SK-N-SH (cell line): ENCODE results near the gene TPMT. TPM values are rescaled to one million over a fixed set of nuclear protein-coding genes. Genes with fewer than 3 reads are reported as not detected.
"Not testable (repeated sequence)": the region's sequence is repeated elsewhere in the genome, so short reads cannot be mapped to it uniquely, and the experiment has no call there.

Experiments used
- CTCF ChIA-PET: fragments of 300-600, 350-600 bp; formaldehyde crosslinking; extraction: SDS; loops from one replicate; lab custom pipeline; 2021; lab: Yijun Ruan, JAX
- POLR2A ChIA-PET: fragments of 350-600 bp; sonication (Branson Sonifier 250); formaldehyde crosslinking; extraction: SDS; loops from one replicate; lab custom pipeline; 2020; ENCODE audit warnings: antibody characterized with exemption, inconsistent platforms; lab: Yijun Ruan, JAX
- DNase-seq: peaks from one replicate; pipeline ENCODE4 v3.0.0; 2012
- H2AFZ ChIP-seq: fragments of 200-600 bp; sonication (generic); 2 replicates; pipeline ENCODE4 v1.8.1; 2016; ENCODE audit warnings: antibody characterized with exemption, mild to moderate bottlenecking, low read depth
- H3F3A ChIP-seq: fragments of 200-600 bp; sonication (generic); replicated peaks from 2 replicates; pipeline ENCODE3; 2016; ENCODE audit warnings: antibody characterized with exemption, mild to moderate bottlenecking; ENCODE audit not compliant: insufficient read depth
- H3K27ac ChIP-seq, 2 experiments: fragments of 200-500 bp in 1 of 2; fragments of 200-600 bp in 1 of 2; sonication (Bioruptor generic) in 1 of 2; sonication (generic), shearing (Covaris generic) in 1 of 2; 2 replicates each; pipeline versions ENCODE4 v1.5.1 to v1.6.1; 2014 to 2016; ENCODE audit warnings: low read depth in 2 of 2, inconsistent platforms in 1 of 2, low read length in 1 of 2, mild to moderate bottlenecking in 1 of 2, mixed read lengths in 1 of 2
- H3K27me3 ChIP-seq: fragments of 200-600 bp; sonication (generic), shearing (Covaris generic); 2 replicates; pipeline ENCODE4 v1.6.1; 2016; ENCODE audit warnings: mixed run types; ENCODE audit not compliant: insufficient read depth
- H3K36me3 ChIP-seq, 2 experiments: fragments of 200-500 bp in 1 of 2; fragments of 200-600 bp in 1 of 2; sonication (Bioruptor generic) in 1 of 2; sonication (generic) in 1 of 2; replicated peaks in 1 of 2; 2 replicates each; pipeline versions ENCODE3 to v1.5.1; 2014 to 2016; ENCODE audit warnings: low read length in 1 of 2, mild to moderate bottlenecking in 1 of 2; ENCODE audit not compliant: insufficient read depth in 2 of 2, control insufficient read depth in 1 of 2
- H3K4me1 ChIP-seq, 2 experiments: fragments of 200-500 bp in 1 of 2; fragments of 200-600 bp in 1 of 2; sonication (Bioruptor generic) in 1 of 2; sonication (generic), shearing (Covaris generic) in 1 of 2; 2 replicates each; pipeline versions ENCODE4 v1.5.1 to v1.6.1; 2014 to 2016; ENCODE audit warnings: low read depth in 1 of 2, low read length in 1 of 2, mixed run types in 1 of 2; ENCODE audit not compliant: insufficient read depth in 2 of 2, control insufficient read depth in 1 of 2
- H3K4me2 ChIP-seq: fragments of 200-600 bp; sonication (generic), shearing (Covaris generic); 2 replicates; pipeline ENCODE4 v1.6.1; 2017; ENCODE audit warnings: mixed run types
- H3K4me3 ChIP-seq, 2 experiments: fragments of 200-500 bp in 1 of 2; fragments of 200-600 bp in 1 of 2; sonication (Bioruptor generic) in 1 of 2; sonication (generic), shearing (Covaris generic) in 1 of 2; 2 replicates each; pipeline versions ENCODE4 v1.5.1 to v1.8.1; 2014 to 2016; ENCODE audit warnings: low read depth in 2 of 2, inconsistent platforms in 1 of 2, low read length in 1 of 2, mild to moderate bottlenecking in 1 of 2, mixed read lengths in 1 of 2, moderate library complexity in 1 of 2
- H3K79me2 ChIP-seq: fragments of 200-600 bp; sonication (generic); 2 replicates; pipeline ENCODE4 v1.8.1; 2017; ENCODE audit warnings: mild to moderate bottlenecking; ENCODE audit not compliant: insufficient read depth
- H3K9ac ChIP-seq: fragments of 200-600 bp; sonication (generic); 2 replicates; pipeline ENCODE4 v1.6.1; 2017; ENCODE audit warnings: mixed run types
- H3K9me2 ChIP-seq: fragments of 200-600 bp; sonication (generic); 2 replicates; pipeline ENCODE4 v1.6.1; 2017; ENCODE audit warnings: mixed run types
- H3K9me3 ChIP-seq: fragments of 200-600 bp; sonication (generic); 2 replicates; pipeline ENCODE4 v1.6.1; 2017; ENCODE audit warnings: mixed run types, mild to moderate bottlenecking, moderate library complexity
- H4K20me1 ChIP-seq: fragments of 200-600 bp; sonication (generic); 2 replicates; pipeline ENCODE4 v1.6.1; 2017; ENCODE audit warnings: mild to moderate bottlenecking, mixed run types; ENCODE audit not compliant: insufficient read depth
- CHD2 ChIP-seq: fragments of 150-350 bp; IDR thresholded peaks from 2 replicates; pipeline ENCODE4 v1.6.1; 2018; ENCODE audit warnings: low read length; ENCODE audit not compliant: partially characterized antibody
- FOSL2 ChIP-seq: IDR thresholded peaks from 2 replicates; pipeline ENCODE4 v1.4.0; 2012; ENCODE audit warnings: low read depth, mild to moderate bottlenecking, moderate library complexity, borderline replicate concordance
- GABPA ChIP-seq: IDR thresholded peaks from 2 replicates; pipeline ENCODE4 v1.4.0; 2012; ENCODE audit warnings: low read depth, mild to moderate bottlenecking
- MAX ChIP-seq: IDR thresholded peaks from 2 replicates; pipeline ENCODE4 v1.4.0; 2012; ENCODE audit warnings: low read depth
- MXI1 ChIP-seq: IDR thresholded peaks from 2 replicates; pipeline ENCODE4 v1.6.1; 2012; ENCODE audit warnings: mild to moderate bottlenecking, low read depth, low read length, improper control_type of control experiment
- RAD21 ChIP-seq: IDR thresholded peaks from 2 replicates; pipeline ENCODE4 v1.6.1; 2012; ENCODE audit warnings: mild to moderate bottlenecking, low read length
- SIN3A ChIP-seq: IDR thresholded peaks from 2 replicates; pipeline ENCODE4 v1.6.1; 2012; ENCODE audit warnings: low read depth, mild to moderate bottlenecking, low read length, moderate library complexity, borderline replicate concordance
- SMC3 ChIP-seq: IDR thresholded peaks from 2 replicates; pipeline ENCODE4 v1.6.1; 2012; ENCODE audit warnings: low read depth, low read length, improper control_type of control experiment
- TCF12 ChIP-seq: IDR thresholded peaks from 2 replicates; pipeline ENCODE4 v1.4.0; 2012
- USF2 ChIP-seq: fragments of 150-350 bp; IDR thresholded peaks from 2 replicates; pipeline ENCODE4 v1.6.1; 2017; ENCODE audit warnings: antibody characterized with exemption, low read length, low read depth, borderline replicate concordance
- WGBS: methylation state at CpG from one replicate; pipeline ENCODE4 v1.1.6; 2017; ENCODE audit warnings: low lambda C conversion rate; 5-methylcytosine and 5-hydroxymethylcytosine counted together
- polyA plus RNA-seq, 3 experiments: library from polyadenylated mRNA; depleted of rRNA; stranded (reverse); fragments of >200 nt; gene quantifications; 2 replicates each; pipeline ENCODE4 v1.2.3, GENCODE V29; 2012

The TPMT gene
- polyA plus RNA-seq, 1 of the 3 experiments (the other 2 are of a cell fraction): 8.1 TPM

DNA sequence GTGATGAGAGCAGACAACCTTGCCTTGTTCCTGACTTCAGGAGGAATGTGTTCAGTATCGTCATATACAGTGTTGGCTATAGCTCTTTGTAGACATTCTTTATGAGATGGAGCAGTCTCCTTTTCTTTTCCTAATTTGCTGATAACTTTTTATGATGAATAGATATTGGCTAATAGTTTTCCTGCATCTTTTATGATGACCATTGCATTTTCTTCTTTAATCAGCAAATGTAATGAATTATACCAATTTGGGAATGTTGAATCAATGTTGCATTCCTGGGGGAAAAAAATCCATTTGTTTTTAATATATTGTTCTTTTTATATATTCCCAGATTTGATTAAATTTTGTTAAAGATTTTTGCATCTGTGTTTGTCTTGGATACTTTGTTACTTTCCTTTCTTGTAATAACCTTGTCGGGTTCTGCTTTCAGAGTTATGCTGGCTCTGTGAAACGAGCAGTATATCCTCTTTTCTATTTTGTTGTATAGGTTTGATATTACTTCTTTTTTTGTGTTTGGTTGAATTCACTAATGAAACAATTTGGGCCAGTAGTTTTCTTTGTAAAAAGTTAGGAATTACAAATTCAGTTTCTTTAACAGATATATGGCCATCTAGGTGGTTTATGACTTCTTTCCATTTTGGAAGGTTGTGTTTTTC lies 24.2 kb upstream of the TPMT start (continued):
- TF ChIP-seq USF2 (no peak), MAX (no peak), MXI1 (no peak), RAD21 (no peak), GABPA (no peak), SIN3A (no peak), SMC3 (no peak), CHD2 (no peak)

GRCh38 chr6:18177286-18177965 lies 22.5 kb upstream of the TPMT start:
- ChIA-PET CTCF (no interaction called here), POLR2A (no interaction called here)
- H3K9me2 ChIP-seq: no peaks in the 10 kb centered on the region
- H3K27ac ChIP-seq: no peak overlapping the region
- no peaks in the 10 kb centered on the region for H4K20me1 ChIP-seq
- no peaks in the 10 kb centered on the region for H3K27me3 ChIP-seq
- no peaks in the 10 kb centered on the region for H3K9me3 ChIP-seq
- 98% methylated on average over 4 of the region's 4 CpGs for WGBS
- no peak overlapping the region for H2AFZ ChIP-seq
- H3K9ac ChIP-seq: no peak overlapping the region
- H3F3A ChIP-seq: peaks cover 4% of the 10 kb centered on the region
- no peak for DNase-seq
- peaks cover 4 to 11% of the 10 kb centered on the region in 2 experiments for H3K36me3 ChIP-seq
- H3K4me2 ChIP-seq: no peak overlapping the region
- TF ChIP-seq SMC3 (no peak), TCF12 (no peak), FOSL2 (no peak), SIN3A (no peak)
- no peaks in the 10 kb centered on the region for H3K79me2 ChIP-seq
- H3K4me3 ChIP-seq: no peak overlapping the region
- no peaks in the 10 kb centered on the region for H3K4me1 ChIP-seq

DNA sequence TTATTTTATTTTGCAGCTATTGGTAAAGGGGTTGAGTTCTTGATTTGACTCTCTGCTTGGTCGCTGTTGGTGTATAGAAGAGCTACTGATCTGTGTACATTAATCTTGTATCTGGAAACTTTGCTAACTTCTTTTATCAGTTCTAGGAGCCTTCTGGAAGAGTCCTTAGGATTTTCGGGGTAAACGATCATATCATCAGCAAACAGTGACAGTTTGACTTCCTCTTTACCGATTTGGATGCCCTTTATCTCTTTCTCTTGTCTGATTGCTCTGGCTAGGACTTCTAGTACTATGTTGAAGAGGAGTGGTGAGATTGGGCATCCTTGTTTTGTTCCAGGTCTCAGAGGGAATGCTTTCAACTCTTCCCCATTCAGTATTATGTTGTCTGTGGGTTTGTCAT lies 21.3 kb upstream of the TPMT start:
- POLR2A ChIA-PET, H3K9me2 ChIP-seq, H4K20me1 ChIP-seq, H3K27ac ChIP-seq, H3K9me3 ChIP-seq, H3K4me3 ChIP-seq, CTCF ChIA-PET, H3K79me2 ChIP-seq, DNase-seq, H3K9ac ChIP-seq, H3F3A ChIP-seq, H2AFZ ChIP-seq, H3K4me1 ChIP-seq, H3K27me3 ChIP-seq, H3K4me2 ChIP-seq: not testable (repeated sequence)
- peaks cover 11% of the 10 kb centered on the region in 2 experiments for H3K36me3 ChIP-seq
- 89% methylated on average over 4 of the region's 4 CpGs for WGBS
